ENCODE data around the gene KCNJ10. TPM values are rescaled to one million over a fixed set of nuclear protein-coding genes. Genes with fewer than 3 reads are reported as not detected.

Gene KCNJ10
- polyA plus RNA-seq, 6 donors from 2014 or later = not detected

- Mint-ChIP-seq H3K4me3 (no peak overlapping the region), H3K9me3 (no peaks in the 10 kb centered on the region), H3K36me3 (no peaks in the 10 kb centered on the region), H3K27ac (no peak overlapping the region), H3K4me1 (peaks cover 0 to 3% (median 0%) of the 10 kb centered on the region in 3 donors), H3K27me3 (peaks cover 19 to 51% (median 31%) of the 10 kb centered on the region in 3 donors)
- ATAC-seq (ENCODE audit: low read depth in 2 of 2) = no peak
- DNase-seq = no peak
Measured at GRCh38 chr1:160017592-160017991, 52.4 kb downstream of the KCNJ10 start.

- no peaks in the 10 kb centered on the region for H3K4me1 Mint-ChIP-seq
- H3K27ac Mint-ChIP-seq = no peak overlapping the region
- H3K27me3 Mint-ChIP-seq = peaks cover 18 to 44% (median 22%) of the 10 kb centered on the region in 3 donors
- H3K36me3 Mint-ChIP-seq = no peaks in the 10 kb centered on the region
- H3K9me3 Mint-ChIP-seq = no peaks in the 10 kb centered on the region
- no peak for ATAC-seq (ENCODE audit: low read depth in 2 of 2)
- no peak for DNase-seq
- H3K4me3 Mint-ChIP-seq = no peak overlapping the region
Measured at GRCh38 chr1:160011781-160012180, 58.2 kb downstream of the KCNJ10 start.

- no peak overlapping the region for H3K27ac Mint-ChIP-seq
- H3K4me3 Mint-ChIP-seq = no peak overlapping the region
- H3K4me1 Mint-ChIP-seq = no peaks in the 10 kb centered on the region
- DNase-seq (no peak), ATAC-seq (ENCODE audit: low read depth in 2 of 2) (no peak)
- no peaks in the 10 kb centered on the region for H3K36me3 Mint-ChIP-seq
- H3K27me3 Mint-ChIP-seq = peaks cover 17 to 41% (median 22%) of the 10 kb centered on the region in 3 donors
- H3K9me3 Mint-ChIP-seq = no peaks in the 10 kb centered on the region
Measured at GRCh38 chr1:160009801-160010200, 60.2 kb downstream of the KCNJ10 start.

- no peak for ATAC-seq (ENCODE audit: low read depth in 2 of 2)
- DNase-seq = no peak
- Mint-ChIP-seq H3K36me3 (no peaks in the 10 kb centered on the region), H3K4me1 (no peaks in the 10 kb centered on the region), H3K27me3 (peaks cover 17 to 47% (median 22%) of the 10 kb centered on the region in 3 donors), H3K27ac (no peak overlapping the region), H3K9me3 (no peaks in the 10 kb centered on the region), H3K4me3 (no peak overlapping the region)
Measured at GRCh38 chr1:160009081-160009480, 60.9 kb downstream of the KCNJ10 start.

- Mint-ChIP-seq H3K27me3 (peaks cover 7 to 40% (median 20%) of the 10 kb centered on the region in 3 donors), H3K27ac (no peak overlapping the region), H3K9me3 (peaks cover 0 to 2% (median 0%) of the 10 kb centered on the region in 7 donors), H3K36me3 (no peaks in the 10 kb centered on the region), H3K4me3 (no peak overlapping the region), H3K4me1 (no peaks in the 10 kb centered on the region)
- no peak for ATAC-seq (ENCODE audit: low read depth in 2 of 2)
- DNase-seq = peak; percentile 33
Measured at GRCh38 chr1:160007577-160008200, 62.3 kb downstream of the KCNJ10 start.

GRCh38 chr1:160006312-160006940 lies 63.5 kb downstream of the KCNJ10 start:
- no peak overlapping the region for H3K27ac Mint-ChIP-seq
- peaks cover 13 to 38% (median 29%) of the 10 kb centered on the region in 3 donors for H3K27me3 Mint-ChIP-seq

GRCh38 chr1:160005070-160005469 lies 64.9 kb downstream of the KCNJ10 start:
- no peak overlapping the region for H3K27ac Mint-ChIP-seq
- no peak overlapping the region for H3K4me3 Mint-ChIP-seq
- no peak for ATAC-seq (ENCODE audit: low read depth in 2 of 2)

More at GRCh38 chr1:160006312-160006940, 63.5 kb downstream of the KCNJ10 start:
- no peak overlapping the region for H3K4me3 Mint-ChIP-seq
- ATAC-seq (ENCODE audit: low read depth in 2 of 2) = peak; percentile 96 to 99
- H3K4me1 Mint-ChIP-seq = no peaks in the 10 kb centered on the region
- H3K36me3 Mint-ChIP-seq = no peaks in the 10 kb centered on the region
- peak; percentile 61 for DNase-seq
- peaks cover 0 to 2% (median 0%) of the 10 kb centered on the region in 7 donors for H3K9me3 Mint-ChIP-seq

GRCh38 chr1:160004425-160004824 lies 65.5 kb downstream of the KCNJ10 start:
- Mint-ChIP-seq H3K9me3 (peaks cover 0 to 2% (median 0%) of the 10 kb centered on the region in 7 donors), H3K4me1 (no peaks in the 10 kb centered on the region), H3K27me3 (peaks cover 15 to 23% (median 22%) of the 10 kb centered on the region in 3 donors), H3K4me3 (no peak overlapping the region), H3K27ac (no peak overlapping the region), H3K36me3 (no peaks in the 10 kb centered on the region)
- DNase-seq (no peak), ATAC-seq (ENCODE audit: low read depth in 2 of 2) (no peak)

More at GRCh38 chr1:160005070-160005469, 64.9 kb downstream of the KCNJ10 start:
- Mint-ChIP-seq H3K4me1 (no peaks in the 10 kb centered on the region), H3K27me3 (peaks cover 13 to 28% (median 25%) of the 10 kb centered on the region in 3 donors), H3K36me3 (no peaks in the 10 kb centered on the region), H3K9me3 (peaks cover 0 to 2% (median 0%) of the 10 kb centered on the region in 7 donors)
- DNase-seq = no peak

GRCh38 chr1:160004001-160004400 lies 66.0 kb downstream of the KCNJ10 start:
- ATAC-seq (ENCODE audit: low read depth in 2 of 2) = no peak
- peak overlapping the region in 1 of 8 donors; percentile 34 for H3K4me3 Mint-ChIP-seq
- H3K36me3 Mint-ChIP-seq = no peaks in the 10 kb centered on the region
- no peak for DNase-seq
- peaks cover 19 to 27% (median 22%) of the 10 kb centered on the region in 3 donors for H3K27me3 Mint-ChIP-seq
- H3K27ac Mint-ChIP-seq = no peak overlapping the region
- peaks cover 0 to 2% (median 0%) of the 10 kb centered on the region in 7 donors for H3K9me3 Mint-ChIP-seq
- H3K4me1 Mint-ChIP-seq = no peaks in the 10 kb centered on the region

GRCh38 chr1:160001440-160001839 lies 68.5 kb downstream of the KCNJ10 start:
- Mint-ChIP-seq H3K36me3 (no peaks in the 10 kb centered on the region), H3K9me3 (peaks cover 0 to 2% (median 0%) of the 10 kb centered on the region in 7 donors), H3K4me3 (no peak overlapping the region), H3K27ac (no peak overlapping the region), H3K4me1 (no peaks in the 10 kb centered on the region), H3K27me3 (peaks cover 26 to 39% (median 34%) of the 10 kb centered on the region in 3 donors)
- DNase-seq (no peak), ATAC-seq (ENCODE audit: low read depth in 2 of 2) (no peak)

GRCh38 chr1:159999204-159999603 lies 70.8 kb downstream of the KCNJ10 start:
- Mint-ChIP-seq H3K9me3 (peaks cover 0 to 2% (median 0%) of the 10 kb centered on the region in 7 donors), H3K27ac (peak overlapping the region in 1 of 6 donors; percentile 34), H3K36me3 (no peaks in the 10 kb centered on the region), H3K27me3 (peaks cover 37 to 56% (median 50%) of the 10 kb centered on the region in 3 donors), H3K4me3 (no peak overlapping the region), H3K4me1 (no peaks in the 10 kb centered on the region)
- ATAC-seq (ENCODE audit: low read depth in 2 of 2) = no peak
- DNase-seq = no peak

GRCh38 chr1:159996653-159997052 lies 73.3 kb downstream of the KCNJ10 start:
- no peaks in the 10 kb centered on the region for H3K4me1 Mint-ChIP-seq

GRCh38 chr1:159994896-159995295 lies 75.1 kb downstream of the KCNJ10 start:
- DNase-seq (no peak), ATAC-seq (ENCODE audit: low read depth in 2 of 2) (no peak)
- Mint-ChIP-seq H3K36me3 (no peaks in the 10 kb centered on the region), H3K9me3 (no peaks in the 10 kb centered on the region), H3K4me3 (no peak overlapping the region), H3K4me1 (no peaks in the 10 kb centered on the region), H3K27ac (no peak overlapping the region), H3K27me3 (peaks cover 39 to 54% (median 47%) of the 10 kb centered on the region in 3 donors)

More at GRCh38 chr1:159996653-159997052, 73.3 kb downstream of the KCNJ10 start:
- no peaks in the 10 kb centered on the region for H3K36me3 Mint-ChIP-seq
- ATAC-seq (ENCODE audit: low read depth in 2 of 2) = no peak
- no peaks in the 10 kb centered on the region for H3K9me3 Mint-ChIP-seq
- DNase-seq = no peak
- H3K4me3 Mint-ChIP-seq = no peak overlapping the region
- no peak overlapping the region for H3K27ac Mint-ChIP-seq
- peaks cover 38 to 56% (median 42%) of the 10 kb centered on the region in 3 donors for H3K27me3 Mint-ChIP-seq

GRCh38 chr1:159993911-159994310 lies 76.0 kb downstream of the KCNJ10 start:
- Mint-ChIP-seq H3K36me3 (no peaks in the 10 kb centered on the region), H3K4me1 (no peaks in the 10 kb centered on the region), H3K9me3 (no peaks in the 10 kb centered on the region), H3K4me3 (no peak overlapping the region), H3K27ac (no peak overlapping the region), H3K27me3 (peaks cover 34 to 47% (median 46%) of the 10 kb centered on the region in 3 donors)
- ATAC-seq (ENCODE audit: low read depth in 2 of 2) (no peak), DNase-seq (no peak)

All from naive B cell (primary cell).